ENCODE measurements around the gene RABGEF1. TPM values are rescaled to one million over a fixed set of nuclear protein-coding genes. Genes with fewer than 3 reads are reported as not detected.
"Not testable (repeated sequence)": the region's sequence is repeated elsewhere in the genome, so short reads cannot be mapped to it uniquely, and the experiment has no call there.

The RABGEF1 gene
- total and polyA plus RNA-seq, 2 of the 8 experiments (the other 6 are each of a cell fraction or from before 2014, with no cell fraction given), result 10.2 to 18.0 TPM

DNA sequence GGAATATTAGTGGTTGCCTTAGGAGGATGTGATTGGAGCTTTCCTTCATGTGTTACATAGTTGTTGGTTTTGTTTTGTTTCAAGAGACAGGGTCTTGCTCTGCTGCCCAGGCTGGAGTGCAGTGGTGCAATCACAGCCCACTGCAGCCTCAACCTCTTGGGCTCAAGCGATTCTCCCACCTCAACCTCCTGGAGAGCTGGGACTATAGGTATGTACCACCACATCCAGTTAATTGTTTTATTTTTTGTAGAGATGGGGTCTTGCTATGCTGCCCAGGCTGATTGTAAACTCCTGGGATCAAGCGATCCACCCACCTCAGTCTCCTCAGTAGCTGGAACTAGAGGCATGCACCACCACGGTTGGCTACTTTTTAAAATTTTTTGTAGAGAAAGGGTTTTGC lies 86.1 kb downstream of the RABGEF1 start (continued):
- TF ChIP-seq, protein P1, sequence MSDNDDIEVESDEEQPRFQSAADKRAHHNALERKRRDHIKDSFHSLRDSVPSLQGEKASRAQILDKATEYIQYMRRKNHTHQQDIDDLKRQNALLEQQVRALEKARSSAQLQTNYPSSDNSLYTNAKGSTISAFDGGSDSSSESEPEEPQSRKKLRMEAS (IDR thresholded peaks at IDR 0.05), result no peak
- TF ChIP-seq KDM1A (IDR thresholded peaks at IDR 0.05; ENCODE audit: borderline replicate concordance, low read length) (no peak), HDAC2 (IDR thresholded peaks at IDR 0.05; ENCODE audit: borderline replicate concordance in 1 of 2, low read depth in 2 of 2, low read length in 2 of 2) (no peak)

DNA sequence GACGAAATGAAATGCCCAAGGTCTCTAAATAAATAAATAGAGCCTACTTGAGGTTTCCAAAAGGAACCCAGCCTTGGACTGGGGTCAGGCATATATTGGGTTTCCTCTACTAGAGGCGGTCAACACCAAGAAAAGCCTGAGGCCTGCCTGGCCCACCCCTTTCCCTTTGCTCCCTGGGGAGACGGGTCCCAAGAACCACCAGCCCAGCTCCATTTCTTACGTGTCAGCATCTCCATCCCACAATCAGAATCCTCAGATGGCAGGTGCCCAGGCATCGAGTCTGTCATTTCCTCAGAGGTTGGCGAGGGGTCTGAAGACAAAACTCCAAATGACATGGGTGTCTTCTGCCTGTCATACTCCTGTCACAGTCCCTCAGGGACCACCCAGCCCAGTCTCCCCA lies 90.4 kb downstream of the RABGEF1 start:
- H3K79me2 ChIP-seq (ENCODE audit: control insufficient read depth in 1 of 2, insufficient read depth in 2 of 2, low read length in 2 of 2); H3K23me2 ChIP-seq (ENCODE audit: low read depth, low read length); H2BK12ac ChIP-seq (ENCODE audit: low read depth, low read length); DNase-seq (ENCODE audit: low read depth in 1 of 2, low spot score in 2 of 2); H2BK5ac ChIP-seq (ENCODE audit: low read depth, low read length); H3K56ac ChIP-seq (replicated peaks; ENCODE audit: insufficient read length, low read depth, low read length); H3K27ac ChIP-seq (ENCODE audit: low read depth, low read length); H3K18ac ChIP-seq (ENCODE audit: extremely low read depth, low read length); H2AK5ac ChIP-seq (ENCODE audit: low read depth, low read length); H3K79me1 ChIP-seq (ENCODE audit: low read depth, low read length); H3K4ac ChIP-seq (replicated peaks; ENCODE audit: insufficient read length, low read depth, low read length); H3K23ac ChIP-seq (ENCODE audit: insufficient read length); H3K9me3 ChIP-seq (ENCODE audit: insufficient read depth in 2 of 2, low read depth in 1 of 2, low read length in 1 of 2); H3K4me3 ChIP-seq (ENCODE audit: extremely low read depth in 1 of 4, insufficient read depth in 2 of 4, low read depth in 3 of 4, low read length in 4 of 4); H3K36me3 ChIP-seq (ENCODE audit: control insufficient read depth in 2 of 4, insufficient read depth in 4 of 4, low read length in 3 of 4); H2BK15ac ChIP-seq (ENCODE audit: low read length); CTCF ChIA-PET (ENCODE audit: partially characterized antibody); H2BK120ac ChIP-seq (replicated peaks; ENCODE audit: low read depth, low read length); H3K27me3 ChIP-seq (replicated peaks in 1 of 4; ENCODE audit: control insufficient read depth in 3 of 4, extremely low read depth in 1 of 4, insufficient read depth in 3 of 4, low read length in 3 of 4); H3K9ac ChIP-seq (replicated peaks in 1 of 4; ENCODE audit: extremely low read depth in 1 of 4, low read depth in 3 of 4, low read length in 3 of 4); FAIRE-seq; H3K14ac ChIP-seq (ENCODE audit: insufficient read length); H3K4me2 ChIP-seq (ENCODE audit: insufficient read depth in 1 of 2, low read depth in 2 of 2, low read length in 2 of 2); H4K20me1 ChIP-seq (replicated peaks in 1 of 2; ENCODE audit: control insufficient read depth in 1 of 2, insufficient read depth in 2 of 2, low read length in 2 of 2); H3K4me1 ChIP-seq (replicated peaks in 1 of 4; ENCODE audit: control insufficient read depth in 3 of 4, insufficient read depth in 4 of 4, low read length in 3 of 4); POLR2A ChIA-PET (ENCODE audit: partially characterized antibody); H2AFZ ChIP-seq (ENCODE audit: low read length); H4K8ac ChIP-seq (ENCODE audit: extremely low read depth, insufficient read depth, low read length); H4K5ac ChIP-seq (ENCODE audit: insufficient read length, low read depth, low read length); H4K91ac ChIP-seq (replicated peaks; ENCODE audit: insufficient read length, low read length); H2BK20ac ChIP-seq (ENCODE audit: low read length): not testable (repeated sequence)
- 89% methylated on average over 6 of the region's 6 CpGs; no CpG with 5 or more reads in 1 of the 2 experiments for WGBS, 2 experiments (ENCODE audit: extremely low coverage in 1 of 2, insufficient coverage in 1 of 2, insufficient read length in 1 of 2, insufficient replicate concordance in 2 of 2, low coverage in 1 of 2, low lambda C conversion rate in 2 of 2, missing lambda C conversion rate in 1 of 2)
